NCI-H748 treated with DMSO at 0.1 percent for 48 hours (cell line): Measurements from ENCODE around the gene CALCOCO1.
A peak's percentile ranks its signal among the peaks of the same experiment; 100 is the strongest.

Experiments
- DNase-seq: peaks from one replicate; lab custom pipeline; 2025; lab: John Stamatoyannopoulos, UW

Gene CALCOCO1

GRCh38 chr12:53751336-53752191, 24.3 kb upstream of the CALCOCO1 start, which contains the start of gene CISTR:
CISTR (minus strand) TSS chr12:53751979.
- DNase-seq = no peak

GRCh38 chr12:53750812-53751335, 23.6 kb upstream of the CALCOCO1 start:
- peak; percentile 42 for DNase-seq

DNA sequence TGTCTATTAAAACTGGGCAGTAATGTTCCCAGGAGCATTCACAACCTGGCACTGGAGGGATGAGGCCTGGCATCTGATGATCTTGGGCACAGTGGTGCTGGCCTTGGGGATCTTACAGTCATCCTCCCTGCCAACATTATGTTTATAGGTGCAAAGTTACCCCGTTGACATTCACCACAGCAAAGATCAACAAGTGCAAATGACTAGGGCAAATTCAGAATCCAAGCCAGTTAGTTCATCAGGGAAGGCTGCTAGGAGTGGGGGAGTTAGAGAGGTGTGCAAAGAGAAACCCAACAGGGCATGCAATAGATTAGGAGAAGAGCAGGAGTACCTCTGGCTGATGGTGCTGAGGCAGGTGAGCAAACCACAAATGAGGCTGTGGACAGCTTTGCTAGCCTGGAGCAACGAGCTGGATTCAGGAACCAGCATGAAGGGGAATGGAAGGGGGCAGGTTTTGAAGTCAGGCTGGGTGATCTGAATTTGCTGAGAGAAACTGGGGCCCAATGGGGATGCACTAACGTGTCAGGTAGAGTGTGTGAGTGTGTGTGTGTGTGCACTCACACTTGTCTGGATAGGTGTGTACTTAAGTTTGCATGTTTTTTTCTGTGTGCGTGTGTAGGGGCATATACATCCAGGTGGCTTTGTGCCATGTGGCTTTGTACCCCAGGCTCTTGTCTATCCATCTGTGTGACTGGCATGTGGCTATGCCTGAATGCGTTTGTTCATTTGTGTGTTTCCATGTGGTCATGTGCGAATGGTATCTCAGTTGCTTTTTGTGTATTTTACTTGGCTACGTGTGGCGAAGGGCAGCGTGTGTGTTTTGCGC, 22.9 kb upstream of the CALCOCO1 start:
- DNase-seq = no peak

DNA sequence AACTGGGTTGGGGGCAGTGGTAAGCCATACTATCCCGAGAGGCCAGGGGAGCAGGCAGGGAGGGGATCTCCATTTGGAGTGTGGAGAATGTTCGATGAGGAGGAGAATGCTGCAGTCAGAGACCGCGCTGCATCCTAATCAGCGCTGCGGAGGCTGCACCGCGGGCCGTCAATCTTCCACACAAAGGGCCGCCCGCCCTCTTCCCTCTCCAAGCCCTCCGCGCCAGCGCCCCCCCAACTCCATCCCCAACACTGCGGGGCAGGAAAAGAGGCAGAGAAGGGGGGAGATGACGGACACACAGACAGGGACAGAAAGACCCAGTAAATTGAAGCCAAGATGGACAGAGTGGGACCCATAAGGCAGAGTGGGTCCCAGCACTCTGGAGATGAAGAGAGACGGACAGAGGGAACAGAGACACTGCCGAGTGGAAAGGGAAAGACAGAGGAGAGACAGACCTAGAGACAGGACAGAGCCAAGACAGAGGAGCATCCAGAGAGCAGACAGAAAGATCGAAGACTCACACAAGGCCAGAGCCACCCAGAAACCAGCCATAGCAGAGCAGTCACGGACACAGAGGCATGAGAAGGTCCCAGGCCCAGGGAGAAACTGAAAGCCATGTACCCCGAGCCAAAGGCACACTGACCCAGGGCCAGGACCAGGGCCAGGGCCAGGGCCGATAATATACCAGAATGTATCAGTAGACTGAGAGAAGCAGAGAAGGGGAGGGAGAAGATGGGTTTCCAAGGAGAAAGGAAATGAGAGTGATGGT, 21.0 kb upstream of the CALCOCO1 start:
- no peak for DNase-seq

DNA sequence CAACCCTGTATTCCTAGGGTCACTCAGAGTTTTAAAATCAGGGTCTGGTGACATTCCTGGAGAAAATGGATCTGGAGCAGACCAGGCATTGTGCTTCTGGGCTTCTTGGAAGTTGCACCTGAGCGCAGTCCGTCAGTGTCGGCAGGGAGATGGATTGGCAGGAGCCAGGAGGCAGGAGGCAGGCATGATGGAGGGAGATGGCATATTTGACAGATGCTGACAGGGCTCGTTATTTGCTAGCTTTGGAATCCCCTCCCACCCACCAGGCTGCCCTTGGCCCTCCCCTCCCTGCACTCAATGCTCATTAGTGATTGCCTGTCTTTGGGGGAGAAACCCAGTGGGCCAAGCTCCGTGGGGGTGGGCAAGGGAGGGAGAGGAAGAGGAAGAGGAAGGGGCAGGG, 19.8 kb upstream of the CALCOCO1 start:
- DNase-seq = no peak

- DNase-seq = peak; percentile 75
These were observed 19.4 kb upstream of the CALCOCO1 start for GRCh38 chr12:53746592-53747092.

GRCh38 chr12:53744751-53745150, 17.5 kb upstream of the CALCOCO1 start:
- no peak for DNase-seq

- DNase-seq = no peak
These were observed 16.8 kb upstream of the CALCOCO1 start for GRCh38 chr12:53744130-53744441.

GRCh38 chr12:53743266-53744129, 16.2 kb upstream of the CALCOCO1 start:
- DNase-seq = peak; percentile 61

DNA sequence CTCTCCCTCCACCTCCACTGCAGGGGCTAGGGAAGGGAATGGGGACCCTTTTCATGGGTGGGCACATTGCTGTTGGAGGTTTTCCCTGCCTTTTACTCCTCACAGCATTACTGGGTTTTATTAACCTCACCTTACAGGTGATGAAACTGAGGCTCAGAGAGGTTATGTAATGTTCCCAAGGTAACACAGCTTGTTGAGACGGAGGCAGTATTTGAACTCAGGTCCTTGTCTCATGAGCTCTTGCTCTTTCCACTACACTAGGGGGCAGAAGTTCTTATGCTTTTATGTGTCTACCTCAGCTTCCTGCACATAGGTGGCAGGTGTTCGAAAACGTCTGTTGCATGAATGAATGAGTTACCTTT, 12.9 kb upstream of the CALCOCO1 start:
- DNase-seq = no peak

- DNase-seq = no peak
These were observed 12.2 kb upstream of the CALCOCO1 start for GRCh38 chr12:53739214-53740129.

DNA sequence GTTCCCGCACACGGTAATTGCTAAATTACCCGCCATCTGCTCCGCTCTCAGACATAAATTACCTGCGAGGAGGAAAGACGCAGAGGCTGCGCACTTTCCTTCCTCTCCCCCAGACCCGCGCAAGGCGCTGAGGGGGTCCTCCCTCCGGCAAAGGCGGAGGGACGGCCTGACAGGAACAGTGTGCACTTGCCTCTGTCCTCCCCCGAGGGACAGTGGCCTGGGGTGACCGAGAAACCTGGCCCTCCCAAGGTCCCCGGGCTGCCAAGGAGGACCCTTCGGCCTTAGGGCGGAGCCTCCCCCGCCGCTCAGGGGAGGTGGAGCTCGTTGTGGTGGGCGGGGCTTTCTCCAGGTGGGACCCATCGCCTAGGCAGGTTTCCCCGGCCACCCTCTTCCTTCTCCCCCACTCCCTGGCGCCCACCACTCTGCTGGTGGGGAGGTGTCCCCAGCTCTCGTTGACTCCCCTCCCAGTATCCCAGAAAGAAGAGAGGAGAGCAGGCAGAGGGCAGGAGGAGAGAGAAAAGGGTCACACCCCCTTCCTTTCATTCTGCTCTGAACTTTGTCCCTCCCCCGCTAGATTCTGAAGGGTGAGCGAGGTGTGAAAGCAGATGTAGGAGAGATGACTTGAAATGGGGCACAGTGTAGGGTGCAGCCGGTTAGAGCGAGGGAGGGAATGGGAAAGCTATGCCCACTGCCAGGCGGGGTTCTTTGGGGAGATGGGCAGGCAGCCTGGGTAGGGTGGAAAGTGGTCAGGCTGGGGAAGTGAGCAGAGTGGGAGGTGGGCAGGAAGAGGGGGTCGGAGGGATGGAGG, 11.4 kb upstream of the CALCOCO1 start:
- DNase-seq = no peak

- DNase-seq = no peak
These were observed 10.7 kb upstream of the CALCOCO1 start for GRCh38 chr12:53737951-53738405.

- no peak for DNase-seq
These were observed 10.0 kb upstream of the CALCOCO1 start for GRCh38 chr12:53737093-53737808.

- DNase-seq = no peak
These were observed 9.3 kb upstream of the CALCOCO1 start for GRCh38 chr12:53736592-53736991.

DNA sequence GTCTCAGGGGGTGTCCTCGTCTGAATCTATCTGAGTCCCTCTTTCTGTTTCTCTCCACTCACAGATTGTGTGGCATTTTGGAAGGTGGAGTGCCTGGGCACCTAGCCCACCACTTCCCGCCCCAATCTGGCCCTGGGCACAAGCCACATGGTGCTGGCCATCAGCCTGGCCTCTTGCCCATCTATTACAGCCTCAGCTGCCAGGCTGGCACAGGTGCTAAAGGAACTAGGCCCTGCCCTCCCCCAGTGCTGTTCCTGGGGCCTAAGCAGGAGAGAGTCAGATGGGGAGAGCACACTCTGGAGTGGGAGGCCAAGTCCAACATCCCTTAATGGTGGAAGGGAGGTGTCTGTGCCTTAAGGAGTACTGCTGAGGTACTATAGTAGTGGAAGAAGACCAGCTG, 8.3 kb upstream of the CALCOCO1 start:
- no peak for DNase-seq

GRCh38 chr12:53734425-53734824, 7.2 kb upstream of the CALCOCO1 start:
- no peak for DNase-seq

DNA sequence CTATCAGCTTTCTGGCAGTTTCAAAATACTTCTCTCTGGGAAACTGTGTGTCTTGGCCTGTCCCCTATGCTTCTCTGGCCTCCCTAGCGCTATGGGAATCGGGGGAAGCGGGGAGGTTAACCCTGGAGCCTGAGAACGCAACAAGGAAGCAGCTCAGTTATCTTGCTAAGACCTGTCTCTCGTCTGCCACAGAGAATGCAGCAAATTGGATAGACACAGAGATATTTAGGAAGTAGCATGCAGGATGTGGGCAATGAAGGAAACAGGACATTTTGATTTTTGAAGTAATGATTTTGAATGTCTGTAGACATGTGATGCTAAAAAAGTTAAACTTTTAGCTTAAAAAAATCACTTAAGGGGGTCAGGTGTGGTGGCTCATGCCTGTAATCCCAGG, 6.6 kb upstream of the CALCOCO1 start:
- DNase-seq = no peak
